ENCODE results near the gene TAS1R1.

Gene TAS1R1

GRCh38 chr1:6602669-6603237 lies 47.6 kb downstream of the TAS1R1 start, which contains the start of gene KLHL21:
TSS of gene KLHL21 (minus strand) at chr1:6602869. CDS start at chr1:6602817, 52 bp downstream.
- DNase-seq (ENCODE audit: low spot score), result peak; percentile 85
- FAIRE-seq, result no peak

GRCh38 chr1:6603238-6603914 lies 48.3 kb downstream of the TAS1R1 start:
- DNase-seq (ENCODE audit: low spot score) (no peak), FAIRE-seq (no peak)

- DNase-seq (ENCODE audit: low spot score) (no peak), FAIRE-seq (no peak)
Measured at GRCh38 chr1:6603915-6604558, 48.9 kb downstream of the TAS1R1 start.

GRCh38 chr1:6612641-6613360 lies 57.7 kb downstream of the TAS1R1 start:
- DNase-seq (ENCODE audit: low spot score), result peak; percentile 15

GRCh38 chr1:6613361-6614018 lies 58.4 kb downstream of the TAS1R1 start, which contains the start of gene PHF13:
TSS of gene PHF13 (plus strand) at chr1:6613731. CDS start at chr1:6614067, 336 bp downstream.
- FAIRE-seq (no peak), DNase-seq (ENCODE audit: low spot score) (peak; percentile 96)

More at GRCh38 chr1:6612641-6613360, 57.7 kb downstream of the TAS1R1 start:
- FAIRE-seq, result no peak

GRCh38 chr1:6614019-6614928 lies 59.2 kb downstream of the TAS1R1 start:
- no peak for FAIRE-seq
- no peak for DNase-seq (ENCODE audit: low spot score)

- DNase-seq (ENCODE audit: low spot score) (no peak), FAIRE-seq (no peak)
Measured at GRCh38 chr1:6614929-6615785, 60.0 kb downstream of the TAS1R1 start.

- no peak for DNase-seq (ENCODE audit: low spot score)
- no peak for FAIRE-seq
Measured at GRCh38 chr1:6619045-6619444, 63.9 kb downstream of the TAS1R1 start.

- no peak for DNase-seq (ENCODE audit: low spot score)
- FAIRE-seq, result no peak
Measured at GRCh38 chr1:6621429-6622391, 66.6 kb downstream of the TAS1R1 start.

GRCh38 chr1:6622396-6623152 lies 67.5 kb downstream of the TAS1R1 start:
- DNase-seq (ENCODE audit: low spot score) (no peak), FAIRE-seq (no peak)

- FAIRE-seq, result no peak
- no peak for DNase-seq (ENCODE audit: low spot score)
Measured at GRCh38 chr1:6623269-6623965, 68.3 kb downstream of the TAS1R1 start.

GRCh38 chr1:6624710-6625583 lies 69.8 kb downstream of the TAS1R1 start, which contains the start of gene THAP3:
TSS of gene THAP3 (plus strand) at chr1:6624868. CDS start at chr1:6625219, 351 bp downstream.
- DNase-seq (ENCODE audit: low spot score), result peak; percentile 53
- FAIRE-seq, result no peak

GRCh38 chr1:6625584-6626149 lies 70.6 kb downstream of the TAS1R1 start:
- no peak for FAIRE-seq
- no peak for DNase-seq (ENCODE audit: low spot score)

- FAIRE-seq, result no peak
- no peak for DNase-seq (ENCODE audit: low spot score)
Measured at GRCh38 chr1:6627031-6627430, 71.9 kb downstream of the TAS1R1 start.

GRCh38 chr1:6627841-6628545 lies 72.9 kb downstream of the TAS1R1 start:
- DNase-seq (ENCODE audit: low spot score), result no peak
- FAIRE-seq, result no peak

Data from RCC 7860 (cell line).